PFSK-1 (cell line): ENCODE measurements around the gene TNFRSF17.

Source experiments
- POLR2AphosphoS5 ChIP-seq: IDR thresholded peaks from 2 replicates; pipeline ENCODE4 v1.6.1; 2012; ENCODE audit warnings: low read depth, mild to moderate bottlenecking, control low read depth, low read length, moderate library complexity
- TAF1 ChIP-seq: IDR thresholded peaks from 2 replicates; pipeline ENCODE4 v1.6.1; 2012; ENCODE audit warnings: low read length, control low read depth, borderline replicate concordance; ENCODE audit not compliant: insufficient read depth
- TF ChIP-seq, protein P1 (sequence below), 2 experiments: IDR thresholded peaks; 2 replicates each; pipeline versions ENCODE4 v1.6.1 to v1.8.0; 2011 to 2012; ENCODE audit warnings: low read depth in 2 of 2, low read length in 2 of 2, control low read depth in 1 of 2, inconsistent platforms in 1 of 2, mild to moderate bottlenecking in 1 of 2, moderate library complexity in 1 of 2; ENCODE audit not compliant: insufficient read depth in 1 of 2

GRCh38 chr16:11963706-11964105, 1.3 kb upstream of the TNFRSF17 start:
- TF ChIP-seq, protein P1, sequence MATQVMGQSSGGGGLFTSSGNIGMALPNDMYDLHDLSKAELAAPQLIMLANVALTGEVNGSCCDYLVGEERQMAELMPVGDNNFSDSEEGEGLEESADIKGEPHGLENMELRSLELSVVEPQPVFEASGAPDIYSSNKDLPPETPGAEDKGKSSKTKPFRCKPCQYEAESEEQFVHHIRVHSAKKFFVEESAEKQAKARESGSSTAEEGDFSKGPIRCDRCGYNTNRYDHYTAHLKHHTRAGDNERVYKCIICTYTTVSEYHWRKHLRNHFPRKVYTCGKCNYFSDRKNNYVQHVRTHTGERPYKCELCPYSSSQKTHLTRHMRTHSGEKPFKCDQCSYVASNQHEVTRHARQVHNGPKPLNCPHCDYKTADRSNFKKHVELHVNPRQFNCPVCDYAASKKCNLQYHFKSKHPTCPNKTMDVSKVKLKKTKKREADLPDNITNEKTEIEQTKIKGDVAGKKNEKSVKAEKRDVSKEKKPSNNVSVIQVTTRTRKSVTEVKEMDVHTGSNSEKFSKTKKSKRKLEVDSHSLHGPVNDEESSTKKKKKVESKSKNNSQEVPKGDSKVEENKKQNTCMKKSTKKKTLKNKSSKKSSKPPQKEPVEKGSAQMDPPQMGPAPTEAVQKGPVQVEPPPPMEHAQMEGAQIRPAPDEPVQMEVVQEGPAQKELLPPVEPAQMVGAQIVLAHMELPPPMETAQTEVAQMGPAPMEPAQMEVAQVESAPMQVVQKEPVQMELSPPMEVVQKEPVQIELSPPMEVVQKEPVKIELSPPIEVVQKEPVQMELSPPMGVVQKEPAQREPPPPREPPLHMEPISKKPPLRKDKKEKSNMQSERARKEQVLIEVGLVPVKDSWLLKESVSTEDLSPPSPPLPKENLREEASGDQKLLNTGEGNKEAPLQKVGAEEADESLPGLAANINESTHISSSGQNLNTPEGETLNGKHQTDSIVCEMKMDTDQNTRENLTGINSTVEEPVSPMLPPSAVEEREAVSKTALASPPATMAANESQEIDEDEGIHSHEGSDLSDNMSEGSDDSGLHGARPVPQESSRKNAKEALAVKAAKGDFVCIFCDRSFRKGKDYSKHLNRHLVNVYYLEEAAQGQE (IDR thresholded peaks at IDR 0.05; ENCODE audit: insufficient read depth in 1 of 2, low read depth in 2 of 2, low read length in 2 of 2), result no peak
- no peak for TF ChIP-seq POLR2AphosphoS5
- TF ChIP-seq TAF1, result no peak
